COR-L47 (cell line): ENCODE measurements around the gene SENP8.
A peak's percentile ranks its signal among the peaks of the same experiment; 100 is the strongest.

Experiments
- DNase-seq: peaks from one replicate; lab custom pipeline; 2025; lab: John Stamatoyannopoulos, UW

SENP8 gene

GRCh38 chr15:72113347-72114031, 4.7 kb upstream of the SENP8 start:
- no peak for DNase-seq

- no peak for DNase-seq
These were observed 1.3 kb upstream of the SENP8 start for GRCh38 chr15:72116731-72117485.

GRCh38 chr15:72117486-72118016, 652 bp upstream of the SENP8 start:
- DNase-seq, result no peak

GRCh38 chr15:72124218-72124617, 6.0 kb downstream of the SENP8 start:
- DNase-seq, result no peak

- DNase-seq, result no peak
These were observed 9.6 kb downstream of the SENP8 start for GRCh38 chr15:72127724-72128322.

GRCh38 chr15:72128359-72128758, 10.2 kb downstream of the SENP8 start:
- no peak for DNase-seq

GRCh38 chr15:72130272-72130671, 12.1 kb downstream of the SENP8 start:
- DNase-seq, result no peak

- no peak for DNase-seq
These were observed 13.7 kb downstream of the SENP8 start for GRCh38 chr15:72131922-72132321.

GRCh38 chr15:72133211-72133610, 15.0 kb downstream of the SENP8 start:
- no peak for DNase-seq

GRCh38 chr15:72135719-72136118, 17.5 kb downstream of the SENP8 start:
- DNase-seq, result peak; percentile 76

- peak; percentile 93 for DNase-seq
These were observed 18.2 kb downstream of the SENP8 start for GRCh38 chr15:72136170-72137051.

- DNase-seq, result no peak
These were observed 21.5 kb downstream of the SENP8 start for GRCh38 chr15:72139667-72140066.

GRCh38 chr15:72140088-72140487, 21.9 kb downstream of the SENP8 start:
- no peak for DNase-seq

GRCh38 chr15:72141171-72142084, 23.2 kb downstream of the SENP8 start:
- no peak for DNase-seq

GRCh38 chr15:72146221-72146620, 28.0 kb downstream of the SENP8 start:
- DNase-seq, result no peak

- no peak for DNase-seq
These were observed 28.7 kb downstream of the SENP8 start for GRCh38 chr15:72146934-72147333.

GRCh38 chr15:72147418-72147817, 29.2 kb downstream of the SENP8 start:
- DNase-seq, result no peak

- peak; percentile 40 for DNase-seq
These were observed 35.2 kb downstream of the SENP8 start for GRCh38 chr15:72153269-72154000.

GRCh38 chr15:72154316-72154715, 36.1 kb downstream of the SENP8 start:
- no peak for DNase-seq

GRCh38 chr15:72155003-72155621, 36.9 kb downstream of the SENP8 start:
- DNase-seq, result peak; percentile 80
